K562 (cell line): ENCODE measurements around the gene IPO13. TPM values are rescaled to one million over a fixed set of nuclear protein-coding genes. Genes with fewer than 3 reads are reported as not detected.

Source experiments
- BCOR ChIP-seq: fragments of 450-650 bp; IDR thresholded peaks from 2 replicates; pipeline ENCODE4 v1.6.1; 2016
- E2F3 ChIP-seq: fragments of 250-450 bp; sonication (Bioruptor Pico); IDR thresholded peaks from 2 replicates; pipeline ENCODE4 v1.4.0; 2020; ENCODE audit warnings: mild to moderate bottlenecking
- EP400 ChIP-seq: fragments of 450-650 bp; IDR thresholded peaks from 2 replicates; pipeline ENCODE4 v1.6.1; 2017; ENCODE audit warnings: antibody characterized with exemption, mild to moderate bottlenecking, moderate library complexity
- FOXA1 ChIP-seq: fragments of 450-650 bp; IDR thresholded peaks from 2 replicates; pipeline ENCODE4 v1.6.1; 2016; ENCODE audit warnings: mild to moderate bottlenecking, borderline replicate concordance
- GATAD2A ChIP-seq: fragments of 450-650 bp; IDR thresholded peaks from 2 replicates; pipeline ENCODE4 v1.6.1; 2017
- MAZ ChIP-seq, 2 experiments: fragments of 450-650 bp in 1 of 2; sonication (generic) in 1 of 2; formaldehyde crosslinking; IDR thresholded peaks in 1 of 2; conservative IDR thresholded peaks in 1 of 2; 2 replicates each; pipeline versions ENCODE4 v1.4.0 to v1.5.0; 2020; ENCODE audit warnings: mild to moderate bottlenecking in 1 of 2, missing genetic modification reagents in 1 of 2
- MECOM ChIP-seq: fragments of 250-450 bp; sonication (Bioruptor Pico); IDR thresholded peaks from 2 replicates; pipeline ENCODE4 v1.8.0; 2022; ENCODE audit warnings: inconsistent platforms
- MTA3 ChIP-seq: fragments of 450-650 bp; formaldehyde crosslinking; IDR thresholded peaks from 2 replicates; pipeline ENCODE4 v1.6.1; 2017; ENCODE audit warnings: mild to moderate bottlenecking, borderline replicate concordance
- NCOA4 ChIP-seq: fragments of 450-650 bp; IDR thresholded peaks from 2 replicates; pipeline ENCODE4 v1.6.1; 2018; ENCODE audit warnings: mild to moderate bottlenecking; ENCODE audit not compliant: partially characterized antibody
- NFXL1 ChIP-seq: fragments of 450-650 bp; formaldehyde crosslinking; IDR thresholded peaks from 2 replicates; pipeline ENCODE4 v1.4.0; 2021; ENCODE audit warnings: mild to moderate bottlenecking
- NONO ChIP-seq, 2 experiments: fragments of 200-400 bp in 1 of 2; fragments of 450-650 bp in 1 of 2; formaldehyde crosslinking in 1 of 2; IDR thresholded peaks; 2 replicates each; pipeline ENCODE4 v1.6.1; 2017; ENCODE audit warnings: low read depth in 2 of 2, mild to moderate bottlenecking in 2 of 2, moderate library complexity in 2 of 2, low read length in 1 of 2
- NR2C1 ChIP-seq, 2 experiments: fragments of 450-650 bp; IDR thresholded peaks; 2 replicates each; pipeline ENCODE4 v1.6.1; 2017; ENCODE audit warnings: mild to moderate bottlenecking in 2 of 2, antibody characterized with exemption in 1 of 2, inconsistent platforms in 1 of 2, missing compliant biosample characterization in 1 of 2, missing genetic modification characterization in 1 of 2
- SNRNP70 ChIP-seq: fragments of 200-400 bp; formaldehyde crosslinking; optimal IDR thresholded peaks from 2 replicates; pipeline ENCODE3; 2017; ENCODE audit warnings: low read depth, low read length
- TAF15 ChIP-seq: fragments of 200-400 bp; formaldehyde crosslinking; IDR thresholded peaks from 2 replicates; pipeline ENCODE4 v1.6.1; 2017; ENCODE audit warnings: mild to moderate bottlenecking, low read depth, low read length, moderate library complexity
- TBP ChIP-seq: optimal IDR thresholded peaks from 2 replicates; pipeline ENCODE3; 2011; ENCODE audit warnings: low read depth, low read length, improper control_type of control experiment
- WHSC1 ChIP-seq: IDR thresholded peaks from one replicate; pipeline ENCODE4 v1.6.1; 2012; ENCODE audit warnings: low read length, control low read depth, inconsistent platforms
- ZBTB8A ChIP-seq: fragments of 450-650 bp; IDR thresholded peaks from 2 replicates; pipeline ENCODE4 v1.6.1; 2018; ENCODE audit warnings: mild to moderate bottlenecking, moderate library complexity; ENCODE audit not compliant: partially characterized antibody
- ZNF165 ChIP-seq: fragments of 250-450 bp; sonication (Bioruptor Pico); IDR thresholded peaks from 2 replicates; pipeline ENCODE4 v1.4.0; 2020; ENCODE audit warnings: borderline replicate concordance
- ZNF551 ChIP-seq: fragments of 250-450 bp; sonication (Bioruptor Pico); IDR thresholded peaks from 2 replicates; pipeline ENCODE4 v1.5.0; 2021; ENCODE audit warnings: mild to moderate bottlenecking, moderate library complexity
- ZNF785 ChIP-seq: fragments of 250-450 bp; sonication (Bioruptor Pico); IDR thresholded peaks from 2 replicates; pipeline ENCODE4 v1.4.0; 2020; ENCODE audit warnings: mild to moderate bottlenecking
- polyA plus RNA-seq, 8 experiments: library from polyadenylated mRNA; depleted of rRNA in 4 of 8; stranded (reverse) in 5 of 8; unstranded in 3 of 8; fragments of >200 nt; fragmentation: Nextera tagmentation in 2 of 8; fragmentation: Illumina TruSeq in 1 of 8; extraction: Ambion mirVana in 2 of 8; extraction: Trizol in 1 of 8; gene quantifications; 2 replicates each; pipeline versions ENCODE4 v1.2.1 to v1.2.3, GENCODE V29; 2011 to 2014; ENCODE audit warnings: inconsistent platforms in 1 of 8, missing spikeins in 1 of 8
- total RNA-seq, 7 experiments: library from RNA; depleted of rRNA in 6 of 7; stranded (reverse); fragments of >200 nt in 6 of 7; fragmentation: Illumina TruSeq in 2 of 7; extraction: Trizol in 2 of 7; gene quantifications; 2 replicates each; pipeline versions ENCODE4 v1.2.1 to v1.2.3, GENCODE V29; 2011 to 2021; ENCODE audit warnings: low replicate concordance in 1 of 7
- TF ChIP-seq, protein P1 (sequence below), 2 experiments: IDR thresholded peaks in 1 of 2; conservative IDR thresholded peaks in 1 of 2; 2 replicates each; pipeline ENCODE4 v1.6.1; 2016; ENCODE audit warnings: low read depth in 2 of 2, mild to moderate bottlenecking in 1 of 2, missing compliant biosample characterization in 1 of 2, missing genetic modification characterization in 1 of 2, moderate library complexity in 1 of 2
- TF ChIP-seq, protein P2 (sequence below): sonication (generic); formaldehyde crosslinking; IDR thresholded peaks from 2 replicates; pipeline ENCODE4 v1.8.1; 2023; ENCODE audit warnings: mild to moderate bottlenecking, missing genetic modification reagents, moderate library complexity
- TF ChIP-seq, protein P3 (sequence below): sonication (generic); formaldehyde crosslinking; IDR thresholded peaks from 2 replicates; pipeline ENCODE4 v1.9.0; 2022; ENCODE audit warnings: mild to moderate bottlenecking, missing genetic modification reagents

Gene IPO13
- total and polyA plus RNA-seq, 9 of the 15 experiments (the other 6 are each of a cell fraction or from before 2014, with no cell fraction given) = 7.0 to 30.8 (median 16.2) TPM

DNA sequence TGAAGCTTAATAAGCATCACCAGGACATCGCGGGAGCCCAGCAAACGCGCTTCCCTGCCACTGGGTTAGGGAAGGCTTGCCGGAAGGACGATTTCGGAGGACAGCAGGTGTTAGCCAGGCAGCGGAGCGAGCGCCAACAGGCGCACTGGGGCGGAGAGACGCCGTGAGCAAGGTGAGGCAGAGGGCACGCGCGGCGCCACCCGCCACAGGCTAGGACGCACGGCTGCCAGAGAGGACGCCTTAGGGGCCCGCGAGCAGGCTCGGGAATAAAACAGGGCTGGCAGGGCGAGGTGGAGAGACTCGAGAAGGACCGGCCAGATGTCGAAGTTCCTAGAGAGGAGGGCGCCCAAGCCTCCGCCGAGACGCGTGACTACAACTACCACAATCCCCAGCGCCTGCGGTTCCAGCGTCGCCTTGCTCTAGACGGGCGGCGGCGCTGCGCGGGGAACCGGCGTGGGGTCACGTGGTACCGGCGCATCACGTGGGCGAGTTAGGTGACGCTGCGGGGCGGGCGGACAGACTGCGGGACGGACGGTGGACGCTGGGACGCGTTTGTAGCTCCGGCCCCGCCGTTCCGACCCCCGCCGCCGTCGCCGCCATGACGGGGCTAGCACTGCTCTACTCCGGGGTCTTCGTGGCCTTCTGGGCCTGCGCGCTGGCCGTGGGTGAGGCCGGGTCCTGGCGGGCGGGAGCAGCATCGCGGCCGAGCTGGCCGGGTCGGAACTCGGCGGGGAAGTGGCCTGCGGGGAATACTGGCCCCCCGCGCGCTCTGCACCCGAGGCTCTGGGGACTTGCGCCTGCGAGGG lies 27.9 kb downstream of the IPO13 start, which contains the start of gene ATP6V0B (continued):
- TF ChIP-seq EP400 = peak; percentile 88; the same call in 1 of the 2 replicates
- no peak for TF ChIP-seq MECOM (CRISPR knock-in tag)
- TF ChIP-seq NCOA4 = no peak
- peak; percentile 74 to 94 for TF ChIP-seq MAZ (CRISPR knock-in tag; conservative IDR thresholded peaks at IDR 0.05 in 1 of 2, IDR thresholded peaks at IDR 0.05 in 1 of 2)
- no peak for TF ChIP-seq TAF15
- no peak for TF ChIP-seq ZNF551 (CRISPR knock-in tag)
- no peak for TF ChIP-seq ZNF785 (CRISPR knock-in tag)
- TF ChIP-seq ZBTB8A = no peak
- no peak for TF ChIP-seq SNRNP70
- TF ChIP-seq MTA3 = no peak; the same call in 1 of the 2 replicates
- TF ChIP-seq, protein P1, sequence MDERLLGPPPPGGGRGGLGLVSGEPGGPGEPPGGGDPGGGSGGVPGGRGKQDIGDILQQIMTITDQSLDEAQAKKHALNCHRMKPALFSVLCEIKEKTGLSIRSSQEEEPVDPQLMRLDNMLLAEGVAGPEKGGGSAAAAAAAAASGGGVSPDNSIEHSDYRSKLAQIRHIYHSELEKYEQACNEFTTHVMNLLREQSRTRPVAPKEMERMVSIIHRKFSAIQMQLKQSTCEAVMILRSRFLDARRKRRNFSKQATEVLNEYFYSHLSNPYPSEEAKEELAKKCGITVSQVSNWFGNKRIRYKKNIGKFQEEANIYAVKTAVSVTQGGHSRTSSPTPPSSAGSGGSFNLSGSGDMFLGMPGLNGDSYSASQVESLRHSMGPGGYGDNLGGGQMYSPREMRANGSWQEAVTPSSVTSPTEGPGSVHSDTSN (CRISPR knock-in tag; IDR thresholded peaks at IDR 0.05; ENCODE audit: low read depth) = no peak
- TF ChIP-seq, protein P1 (tag; conservative IDR thresholded peaks at IDR 0.05; ENCODE audit: low read depth) = no peak
- TF ChIP-seq WHSC1 = no peak
- peak; percentile 66; the same call in 1 of the 2 replicates for TF ChIP-seq NR2C1 (IDR thresholded peaks at IDR 0.05)
- peak; percentile 75 for TF ChIP-seq NR2C1 (tag; IDR thresholded peaks at IDR 0.05)
- TF ChIP-seq NFXL1 (CRISPR knock-in tag) = no peak
- TF ChIP-seq E2F3 (CRISPR knock-in tag) = peak; percentile 79
- no peak for TF ChIP-seq FOXA1
- TF ChIP-seq, protein P2, sequence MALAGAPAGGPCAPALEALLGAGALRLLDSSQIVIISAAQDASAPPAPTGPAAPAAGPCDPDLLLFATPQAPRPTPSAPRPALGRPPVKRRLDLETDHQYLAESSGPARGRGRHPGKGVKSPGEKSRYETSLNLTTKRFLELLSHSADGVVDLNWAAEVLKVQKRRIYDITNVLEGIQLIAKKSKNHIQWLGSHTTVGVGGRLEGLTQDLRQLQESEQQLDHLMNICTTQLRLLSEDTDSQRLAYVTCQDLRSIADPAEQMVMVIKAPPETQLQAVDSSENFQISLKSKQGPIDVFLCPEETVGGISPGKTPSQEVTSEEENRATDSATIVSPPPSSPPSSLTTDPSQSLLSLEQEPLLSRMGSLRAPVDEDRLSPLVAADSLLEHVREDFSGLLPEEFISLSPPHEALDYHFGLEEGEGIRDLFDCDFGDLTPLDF = peak; percentile 90
- no peak; the same call in 1 of the 2 replicates for TF ChIP-seq GATAD2A
- peak; percentile 64; the same call in 1 of the 2 replicates for TF ChIP-seq ZNF165 (CRISPR knock-in tag)
- TF ChIP-seq, protein P3, sequence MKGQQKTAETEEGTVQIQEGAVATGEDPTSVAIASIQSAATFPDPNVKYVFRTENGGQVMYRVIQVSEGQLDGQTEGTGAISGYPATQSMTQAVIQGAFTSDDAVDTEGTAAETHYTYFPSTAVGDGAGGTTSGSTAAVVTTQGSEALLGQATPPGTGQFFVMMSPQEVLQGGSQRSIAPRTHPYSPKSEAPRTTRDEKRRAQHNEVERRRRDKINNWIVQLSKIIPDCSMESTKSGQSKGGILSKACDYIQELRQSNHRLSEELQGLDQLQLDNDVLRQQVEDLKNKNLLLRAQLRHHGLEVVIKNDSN (CRISPR knock-in tag) = peak; percentile 100
- TF ChIP-seq BCOR = 0 out of 2 replicates have a peak, but pooled peaks have one; percentile 34
- TF ChIP-seq TBP = peak; percentile 73
- TF ChIP-seq NONO (IDR thresholded peaks at IDR 0.05; ENCODE audit: low read depth in 2 of 2, low read length in 1 of 2) = peak in 1 of 2 experiments; percentile 33; a peak in 1 of 4 replicates
